Brain pericyte (primary cell): ENCODE results near the gene NR0B1.

Source experiments
- DNase-seq: peaks from one replicate; pipeline ENCODE4 v3.0.0-alpha.2; 2012; ENCODE audit warnings: low read depth, low spot score

The NR0B1 gene

DNA sequence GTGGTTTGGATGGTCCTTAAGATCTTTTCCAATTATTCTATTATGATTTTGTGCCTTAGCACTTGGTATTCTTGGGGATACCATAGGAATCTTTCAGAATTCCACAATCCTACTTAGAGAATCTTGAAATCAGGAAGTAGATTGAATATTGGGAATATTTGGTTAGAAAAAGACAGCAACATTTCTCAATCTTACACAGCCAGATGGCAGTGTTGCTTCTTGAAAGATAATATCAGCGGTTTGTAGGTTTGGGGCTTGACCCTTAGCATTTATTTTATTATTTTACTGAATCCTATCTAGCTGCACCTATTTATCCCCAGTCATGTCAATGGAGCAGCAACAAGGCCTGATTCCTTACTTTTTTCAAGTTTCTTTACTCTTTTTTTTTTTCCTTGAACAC, 33.7 kb downstream of the NR0B1 start:
- DNase-seq = no peak

GRCh38 chrX:30270639-30271038, 38.6 kb downstream of the NR0B1 start:
- no peak for DNase-seq

DNA sequence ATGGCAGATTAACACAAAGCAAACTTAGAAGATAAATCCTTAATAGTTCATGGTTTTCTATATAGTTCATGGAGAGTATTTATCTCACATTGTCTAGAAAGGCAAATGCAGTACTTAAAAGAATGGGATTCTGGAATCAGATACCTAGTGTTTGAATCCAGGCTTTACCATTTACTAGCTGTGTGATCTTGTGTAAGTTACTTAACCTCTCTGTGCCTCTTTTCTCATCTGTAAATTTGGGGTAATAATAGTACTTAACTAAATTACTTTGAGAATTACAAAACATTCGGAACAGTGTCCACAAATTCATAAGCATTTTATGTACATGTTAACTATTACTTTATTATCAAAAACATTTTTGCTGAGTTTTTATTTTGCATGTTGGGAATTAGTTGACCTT, 46.4 kb downstream of the NR0B1 start:
- DNase-seq = no peak

DNA sequence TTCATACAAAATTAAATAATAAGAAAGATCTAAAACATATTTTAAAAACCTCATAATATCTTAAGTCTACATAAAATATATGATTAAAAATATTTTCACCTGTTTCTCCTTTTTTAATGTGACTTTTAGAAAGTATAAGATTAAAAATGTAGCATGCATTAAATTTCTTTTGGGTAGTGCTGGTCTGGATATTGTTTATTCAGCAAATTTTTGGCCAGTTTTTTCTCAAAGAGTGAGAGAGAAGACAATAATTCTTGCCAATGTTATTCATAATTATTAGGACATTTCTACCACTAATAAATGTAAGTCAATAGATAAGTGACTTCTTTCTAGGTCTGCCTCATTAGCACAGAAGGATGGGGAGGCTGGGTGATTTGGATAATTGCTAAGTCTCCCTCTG, 48.2 kb downstream of the NR0B1 start:
- no peak for DNase-seq

DNA sequence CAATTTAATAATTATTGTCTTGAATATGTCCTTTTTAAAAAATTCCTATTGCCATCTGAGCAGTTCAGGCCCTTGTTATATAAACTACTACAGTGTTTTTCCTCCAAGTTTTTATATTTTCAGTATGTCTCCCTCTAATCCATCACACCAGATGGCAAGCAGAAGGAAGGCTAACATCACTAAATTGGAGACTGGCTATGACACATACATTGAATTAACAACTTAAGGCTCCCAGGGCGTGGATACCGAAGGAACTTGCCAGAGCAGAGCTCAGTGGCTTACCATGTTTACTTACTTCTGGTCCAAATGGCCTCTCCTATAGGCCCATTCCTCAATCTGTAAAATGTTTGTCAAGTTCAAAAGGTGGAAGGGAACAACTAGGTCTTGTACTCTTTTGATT, 49.3 kb downstream of the NR0B1 start:
- no peak for DNase-seq
